Lung (tissue), 12 donors: ENCODE results near the gene C2CD3. TPM values are rescaled to one million over a fixed set of nuclear protein-coding genes. Genes with fewer than 3 reads are reported as not detected.

Experiments
- ATAC-seq: fragments of 200-7000 bp; cut with Tn5 transposase; one replicate; pipeline ENCODE4 v1.9.1; 2020; ENCODE audit warnings: moderate number of reproducible peaks; ENCODE audit not compliant: insufficient read depth, low FRiP score
- DNase-seq, 3 donors: peaks; one replicate each; pipeline ENCODE4 v3.0.0-alpha.2; 2013 to 2017
- H3K27ac ChIP-seq, 2 donors: one replicate each; pipeline ENCODE4 v1.5.1; 2013; ENCODE audit warnings: mild to moderate bottlenecking in 2 of 2, moderate library complexity in 2 of 2, control low read depth in 1 of 2, inconsistent platforms in 1 of 2, low read depth in 1 of 2, low read length in 1 of 2
- H3K27me3 ChIP-seq, 3 donors: one replicate each; pipeline ENCODE4 v1.5.1; 2013; ENCODE audit warnings: low read length in 2 of 3; ENCODE audit not compliant: control insufficient read depth in 3 of 3, insufficient read depth in 3 of 3
- H3K36me3 ChIP-seq, 4 donors: one replicate each; pipeline ENCODE4 v1.5.1; 2013; ENCODE audit warnings: low read length in 4 of 4, mild to moderate bottlenecking in 1 of 4, moderate library complexity in 1 of 4; ENCODE audit not compliant: control insufficient read depth in 4 of 4, insufficient read depth in 4 of 4
- H3K4me1 ChIP-seq, 5 donors: one replicate each; pipeline ENCODE4 v1.5.1; 2013; ENCODE audit warnings: low read length in 5 of 5, mild to moderate bottlenecking in 2 of 5, moderate library complexity in 1 of 5; ENCODE audit not compliant: control insufficient read depth in 5 of 5, insufficient read depth in 5 of 5
- H3K4me3 ChIP-seq: one replicate; pipeline ENCODE4 v1.5.1; 2013; ENCODE audit warnings: mild to moderate bottlenecking, control low read depth, moderate library complexity
- H3K9ac ChIP-seq, 2 donors: one replicate each; pipeline ENCODE4 v1.5.1; 2013; ENCODE audit warnings: low read length in 2 of 2, control low read depth in 1 of 2; ENCODE audit not compliant: insufficient read depth in 1 of 2
- H3K9me3 ChIP-seq, 4 donors: one replicate each; pipeline ENCODE4 v1.5.1; 2013; ENCODE audit warnings: low read length in 3 of 4, mild to moderate bottlenecking in 1 of 4, moderate library complexity in 1 of 4; ENCODE audit not compliant: control insufficient read depth in 4 of 4, insufficient read depth in 3 of 4
- WGBS, 2 donors: extraction: QIAGEN DNeasy Blood & Tissue Kit; methylation state at CpG; one replicate each; pipeline ENCODE4 v1.1.7; 2013; 5-methylcytosine and 5-hydroxymethylcytosine counted together
- polyA plus RNA-seq, 2 donors: library from polyadenylated mRNA; stranded (reverse); fragments of 200-250 nt; gene quantifications; one replicate each; pipeline ENCODE4 v1.2.1, GENCODE V29; 2013
- total RNA-seq, 2 donors: library from RNA; depleted of rRNA in 1 of 2; stranded (reverse); fragments of >200 nt in 1 of 2; gene quantifications; one replicate each; pipeline ENCODE4 v1.2.1, GENCODE V29; 2014 to 2021
- TF ChIP-seq, protein P1 (sequence below): IDR thresholded peaks from 2 replicates; pipeline ENCODE4 v1.5.1; 2012; ENCODE audit warnings: mild to moderate bottlenecking; ENCODE audit errors: control extremely low read depth, extremely low read depth
- donor health status: control.
- donor health status: control.
- donor health status: Bipolar disorder and iron deficiency.
- donor health status: healthy.
- donor health status: DM: yes; HTN: yes; CAD: no.

C2CD3 gene
- total and polyA plus RNA-seq, 4 donors, result 10.2 to 31.3 (median 20.7) TPM

DNA sequence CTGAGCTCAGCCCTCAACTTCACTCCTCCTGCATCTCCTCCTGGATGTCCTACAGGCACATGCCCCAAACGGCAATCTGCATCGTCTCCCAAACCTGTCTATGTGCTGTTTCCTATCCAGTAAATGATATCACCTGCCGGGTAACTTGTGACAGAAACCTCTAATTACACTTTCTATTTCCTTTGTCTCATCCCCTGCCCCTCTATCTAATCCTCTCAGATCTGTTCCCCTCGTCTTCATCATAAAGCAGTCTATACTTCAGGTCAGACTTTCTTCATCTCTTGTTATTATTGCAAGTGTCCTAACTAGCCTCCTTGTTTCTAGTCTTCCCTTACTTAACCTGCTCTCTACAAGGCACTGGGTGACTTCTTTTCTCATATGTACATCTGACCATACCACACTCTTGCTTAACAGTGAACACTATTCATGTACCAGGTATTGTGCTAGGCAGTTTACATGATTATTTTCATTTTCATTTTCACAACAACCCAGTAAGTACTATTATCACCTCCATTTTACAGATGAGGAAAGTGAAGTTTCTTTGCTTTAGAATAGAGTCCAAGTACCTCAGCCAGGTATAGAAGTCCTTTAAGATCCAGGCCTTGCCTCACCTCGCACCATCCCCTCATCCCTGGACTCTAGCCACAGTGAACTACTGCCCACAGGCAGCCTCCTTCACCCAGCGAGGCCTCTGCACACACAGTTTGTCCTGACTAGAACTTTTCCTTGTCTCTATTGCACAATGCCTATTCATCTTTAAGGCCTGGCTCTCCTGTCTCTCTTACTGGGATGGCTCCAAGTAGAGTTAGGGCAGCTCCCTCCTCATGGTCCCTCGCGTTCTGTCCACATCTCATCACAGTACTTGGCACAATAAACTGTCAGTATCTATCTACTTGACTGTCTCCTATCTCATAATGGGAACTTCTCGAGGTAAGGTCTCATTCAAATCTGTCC, 139.8 kb downstream of the C2CD3 start:
- H3K27me3 ChIP-seq, result no peaks in the 10 kb centered on the region
- H3K4me1 ChIP-seq, result peaks cover 0 to 1% (median 0%) of the 10 kb centered on the region in 5 donors
- TF ChIP-seq, protein P1, sequence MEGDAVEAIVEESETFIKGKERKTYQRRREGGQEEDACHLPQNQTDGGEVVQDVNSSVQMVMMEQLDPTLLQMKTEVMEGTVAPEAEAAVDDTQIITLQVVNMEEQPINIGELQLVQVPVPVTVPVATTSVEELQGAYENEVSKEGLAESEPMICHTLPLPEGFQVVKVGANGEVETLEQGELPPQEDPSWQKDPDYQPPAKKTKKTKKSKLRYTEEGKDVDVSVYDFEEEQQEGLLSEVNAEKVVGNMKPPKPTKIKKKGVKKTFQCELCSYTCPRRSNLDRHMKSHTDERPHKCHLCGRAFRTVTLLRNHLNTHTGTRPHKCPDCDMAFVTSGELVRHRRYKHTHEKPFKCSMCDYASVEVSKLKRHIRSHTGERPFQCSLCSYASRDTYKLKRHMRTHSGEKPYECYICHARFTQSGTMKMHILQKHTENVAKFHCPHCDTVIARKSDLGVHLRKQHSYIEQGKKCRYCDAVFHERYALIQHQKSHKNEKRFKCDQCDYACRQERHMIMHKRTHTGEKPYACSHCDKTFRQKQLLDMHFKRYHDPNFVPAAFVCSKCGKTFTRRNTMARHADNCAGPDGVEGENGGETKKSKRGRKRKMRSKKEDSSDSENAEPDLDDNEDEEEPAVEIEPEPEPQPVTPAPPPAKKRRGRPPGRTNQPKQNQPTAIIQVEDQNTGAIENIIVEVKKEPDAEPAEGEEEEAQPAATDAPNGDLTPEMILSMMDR, result no peak
- DNase-seq (no peak), ATAC-seq (no peak)
- H3K9me3 ChIP-seq, result peaks cover 0 to 5% (median 0%) of the 10 kb centered on the region in 4 donors
- peaks cover 17 to 22% (median 19%) of the 10 kb centered on the region in 4 donors for H3K36me3 ChIP-seq
- no peak overlapping the region for H3K4me3 ChIP-seq
- 86 to 93% methylated on average over 9 of the region's 9 CpGs for WGBS, 2 donors
- no peak overlapping the region for H3K27ac ChIP-seq
- H3K9ac ChIP-seq, result no peak overlapping the region

DNA sequence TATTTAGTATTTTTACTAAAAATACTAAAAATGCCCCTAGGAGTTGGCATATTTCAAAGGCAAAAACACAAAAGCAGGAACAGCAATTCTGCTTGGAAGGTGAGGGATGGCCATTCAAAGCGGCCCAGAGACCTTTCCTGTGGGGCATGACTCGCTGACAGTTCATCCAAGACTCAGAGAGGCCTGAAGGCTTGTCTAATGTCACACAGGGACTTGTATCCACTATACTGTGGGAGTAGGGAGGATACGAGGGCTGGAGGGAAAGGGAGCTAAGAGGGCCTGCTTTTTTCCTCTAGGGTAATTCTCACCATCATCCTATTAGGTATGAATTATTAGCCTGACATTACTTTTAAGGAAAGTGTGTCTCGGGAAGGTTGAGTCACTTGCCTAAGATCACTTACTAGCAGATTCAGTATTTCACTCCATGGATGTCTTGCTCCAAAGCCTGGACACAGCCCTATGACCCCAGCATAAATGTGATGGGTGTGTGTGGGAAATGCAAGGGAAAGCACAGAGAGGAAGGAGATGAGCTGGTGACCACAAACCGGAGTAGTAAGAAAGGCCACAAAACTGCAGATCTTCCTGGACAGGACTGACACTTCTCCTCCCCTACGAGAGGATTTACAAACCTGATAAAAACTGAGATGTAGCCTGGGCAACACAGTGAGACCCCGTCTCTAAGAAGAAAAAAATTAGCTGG, 145.2 kb downstream of the C2CD3 start:
- ATAC-seq (no peak), DNase-seq (no peak)
- H3K4me3 ChIP-seq, result no peak overlapping the region
- TF ChIP-seq, protein P1, result no peak
- H3K9me3 ChIP-seq, result peaks cover 0 to 5% (median 0%) of the 10 kb centered on the region in 4 donors
- H3K9ac ChIP-seq, result no peak overlapping the region
- H3K4me1 ChIP-seq, result peaks cover 0 to 3% (median 0%) of the 10 kb centered on the region in 5 donors
- H3K36me3 ChIP-seq, result peaks cover 0 to 6% (median 5%) of the 10 kb centered on the region in 4 donors
- H3K27me3 ChIP-seq, result no peaks in the 10 kb centered on the region
- H3K27ac ChIP-seq, result no peak overlapping the region
- 76 to 82% methylated on average over 7 of the region's 7 CpGs for WGBS, 2 donors

DNA sequence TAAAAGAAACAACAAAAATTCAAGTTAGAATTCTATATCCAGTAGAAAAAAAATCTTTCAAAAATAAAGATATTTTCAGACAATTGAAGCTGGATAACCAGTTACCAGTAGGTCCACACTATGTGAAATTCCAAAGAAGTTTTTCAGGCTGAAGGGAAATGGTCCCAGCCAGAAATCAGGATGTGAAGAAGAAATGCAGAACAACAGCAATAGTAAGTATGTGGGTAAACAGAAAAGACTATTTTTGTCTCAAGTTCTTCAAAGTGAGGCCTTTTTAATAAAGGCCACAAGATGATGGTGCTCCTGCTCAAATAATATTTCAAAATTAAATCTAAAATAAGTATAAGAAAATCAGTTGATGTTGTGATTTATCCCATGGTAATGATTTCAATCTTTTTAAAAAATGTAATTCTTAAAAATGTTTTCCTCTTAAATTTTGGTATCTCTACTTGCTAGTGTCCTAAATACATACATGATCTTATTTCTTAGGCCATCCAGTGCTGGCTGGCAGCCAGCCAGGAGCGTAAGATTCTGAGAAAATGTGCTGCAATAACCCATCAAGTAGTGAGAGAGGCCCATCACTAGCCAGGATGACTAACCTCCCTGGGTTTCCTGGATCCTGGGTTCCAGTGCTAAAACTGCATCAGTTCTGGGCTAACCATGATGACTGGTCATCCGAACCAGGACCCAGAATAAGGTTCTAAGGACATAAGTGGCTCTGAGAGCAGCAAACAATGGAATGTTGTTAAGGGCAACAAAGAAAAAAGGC, 146.4 kb downstream of the C2CD3 start:
- Histone ChIP-seq H3K4me3 (no peak overlapping the region), H3K9ac (no peak overlapping the region), H3K4me1 (peaks cover 0 to 6% (median 0%) of the 10 kb centered on the region in 5 donors), H3K36me3 (peaks cover 0 to 11% (median 4%) of the 10 kb centered on the region in 4 donors), H3K27me3 (no peaks in the 10 kb centered on the region), H3K27ac (no peak overlapping the region), H3K9me3 (peaks cover 0 to 2% (median 0%) of the 10 kb centered on the region in 4 donors)
- peak; percentile 61 to 86 (median 79) for DNase-seq
- 46 to 60% methylated on average over 2 of the region's 2 CpGs for WGBS, 2 donors
- ATAC-seq, result no peak
- TF ChIP-seq, protein P1, result no peak
